Measurements from ENCODE around the gene ZCWPW1. TPM values are rescaled to one million over a fixed set of nuclear protein-coding genes. Genes with fewer than 3 reads are reported as not detected.
"Not testable (repeated sequence)": the region's sequence is repeated elsewhere in the genome, so short reads cannot be mapped to it uniquely, and the experiment has no call there.

Gene ZCWPW1
- total and polyA plus RNA-seq, 3 donors from 2014 or later: 83.5 to 145 (median 96.5) TPM

- peaks cover 7% of the 10 kb centered on the region for H3K4me1 ChIP-seq
- H3K27ac ChIP-seq: no peak overlapping the region
- intact Hi-C loops (cut with DNase I; ENCODE audit: low total_unique reads): no loop called here
- H3K36me3 ChIP-seq (ENCODE audit: low read depth, missing control alignments): no peaks in the 10 kb centered on the region
- TF ChIP-seq CTCF (IDR thresholded peaks at IDR 0.05): no peak
- TF ChIP-seq POLR2A (IDR thresholded peaks at IDR 0.05): no peak
- H3K4me3 ChIP-seq: no peak overlapping the region
- no peak for DNase-seq
- WGBS, 2 donors: 97% methylated on average over 4 to 8 of the region's 8 CpGs
- H3K27me3 ChIP-seq: no peaks in the 10 kb centered on the region
- H3K9me3 ChIP-seq: no peaks in the 10 kb centered on the region
These were observed 61.3 kb downstream of the ZCWPW1 start for GRCh38 chr7:100367251-100367620.

- no peak for TF ChIP-seq POLR2A (IDR thresholded peaks at IDR 0.05)
- WGBS, 2 donors: 87% methylated on average over 13 to 16 of the region's 16 CpGs
- no peak for DNase-seq
- intact Hi-C loops (cut with DNase I; ENCODE audit: low total_unique reads): no loop called here
- H3K36me3 ChIP-seq (ENCODE audit: low read depth, missing control alignments): no peaks in the 10 kb centered on the region
- H3K27ac ChIP-seq: no peak overlapping the region
- no peaks in the 10 kb centered on the region for H3K27me3 ChIP-seq
- H3K9me3 ChIP-seq: no peaks in the 10 kb centered on the region
- H3K4me3 ChIP-seq: no peak overlapping the region
- peaks cover 1% of the 10 kb centered on the region for H3K4me1 ChIP-seq
These were observed 61.9 kb downstream of the ZCWPW1 start for GRCh38 chr7:100366411-100367250.

- H3K4me3 ChIP-seq; H3K27me3 ChIP-seq; DNase-seq; H3K27ac ChIP-seq; H3K36me3 ChIP-seq (ENCODE audit: low read depth, missing control alignments); H3K4me1 ChIP-seq; H3K9me3 ChIP-seq; intact Hi-C loops (cut with DNase I; ENCODE audit: low total_unique reads): not testable (repeated sequence)
- 95% methylated on average over 7 of the region's 7 CpGs for WGBS, 2 donors
These were observed 62.5 kb downstream of the ZCWPW1 start for GRCh38 chr7:100365998-100366367.

DNA sequence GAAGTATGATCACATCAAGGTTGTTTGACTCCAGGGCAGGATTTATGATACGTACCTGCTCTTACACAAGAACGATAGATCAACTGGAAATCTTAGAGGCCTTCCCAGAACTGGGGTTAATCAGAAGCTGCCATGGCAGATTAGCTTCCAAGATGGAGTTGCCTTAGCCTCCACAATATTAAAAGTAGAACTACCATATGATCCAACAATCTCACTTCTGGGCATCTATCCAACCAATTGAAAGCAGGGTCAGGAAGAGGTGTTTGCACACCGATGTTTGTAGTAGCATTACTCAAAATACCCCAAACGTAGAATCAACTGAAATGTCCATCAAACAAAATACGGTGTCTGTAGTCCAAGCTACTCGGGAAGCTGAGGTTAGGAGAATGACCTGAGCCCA, 64.0 kb downstream of the ZCWPW1 start:
- no peaks in the 10 kb centered on the region for H3K36me3 ChIP-seq (ENCODE audit: low read depth, missing control alignments)
- H3K9me3 ChIP-seq: no peaks in the 10 kb centered on the region
- H3K4me3 ChIP-seq: no peak overlapping the region
- H3K4me1 ChIP-seq: no peaks in the 10 kb centered on the region
- 87 to 93% methylated on average over 6 of the region's 6 CpGs for WGBS, 2 donors
- no peak for DNase-seq
- no peaks in the 10 kb centered on the region for H3K27me3 ChIP-seq
- no peak for TF ChIP-seq CTCF (IDR thresholded peaks at IDR 0.05)
- no peak for TF ChIP-seq POLR2A (IDR thresholded peaks at IDR 0.05)
- intact Hi-C loops (cut with DNase I; ENCODE audit: low total_unique reads): no loop called here
- no peak overlapping the region for H3K27ac ChIP-seq

GRCh38 chr7:100363797-100364196, 64.7 kb downstream of the ZCWPW1 start:
- H3K9me3 ChIP-seq; H3K4me1 ChIP-seq; H3K27me3 ChIP-seq; H3K36me3 ChIP-seq (ENCODE audit: low read depth, missing control alignments); intact Hi-C loops (cut with DNase I; ENCODE audit: low total_unique reads); H3K4me3 ChIP-seq; DNase-seq; H3K27ac ChIP-seq: not testable (repeated sequence)
- 95 to 96% methylated on average over 7 of the region's 7 CpGs for WGBS, 2 donors

DNA sequence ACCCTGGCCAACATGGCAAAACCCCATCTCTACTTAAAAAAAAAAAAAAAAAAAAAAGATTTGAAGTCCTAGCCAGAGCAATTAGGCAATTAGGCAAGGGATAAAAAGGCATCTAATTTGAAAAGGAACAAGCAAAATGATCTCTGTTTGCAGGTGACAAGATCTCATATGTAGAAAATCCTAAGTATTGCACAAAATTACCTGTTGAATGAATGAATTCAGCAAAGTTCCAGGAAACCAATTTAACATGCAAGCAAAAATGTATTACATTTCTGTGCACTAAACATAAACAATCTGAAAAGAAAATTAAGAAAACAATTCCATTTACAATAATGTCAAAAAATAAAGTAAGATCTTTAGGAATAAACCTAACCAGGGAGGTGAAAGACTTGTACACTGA, 65.4 kb downstream of the ZCWPW1 start:
- no peak overlapping the region for H3K27ac ChIP-seq
- H3K4me1 ChIP-seq: no peaks in the 10 kb centered on the region
- no peak overlapping the region for H3K4me3 ChIP-seq
- H3K27me3 ChIP-seq: no peaks in the 10 kb centered on the region
- H3K36me3 ChIP-seq (ENCODE audit: low read depth, missing control alignments): no peaks in the 10 kb centered on the region
- DNase-seq: no peak
- no peaks in the 10 kb centered on the region for H3K9me3 ChIP-seq
- intact Hi-C loops (cut with DNase I; ENCODE audit: low total_unique reads): no loop called here
- TF ChIP-seq CTCF (IDR thresholded peaks at IDR 0.05): no peak
- TF ChIP-seq POLR2A (IDR thresholded peaks at IDR 0.05): no peak

Data from testis (tissue), 3 donors.